Ascending aorta (tissue), 2 donors: ENCODE results near the gene LRRC75B. TPM values are rescaled to one million over a fixed set of nuclear protein-coding genes. Genes with fewer than 3 reads are reported as not detected.
A peak's percentile ranks its signal among the peaks of the same experiment; 100 is the strongest.
"Not testable (repeated sequence)": the region's sequence is repeated elsewhere in the genome, so short reads cannot be mapped to it uniquely, and the experiment has no call there.

Experiments used
- DNase-seq, 2 donors: peaks; one replicate each; pipeline ENCODE4 v3.0.0-alpha.2; 2019; ENCODE audit warnings: low spot score in 2 of 2
- H3K27ac ChIP-seq, 2 donors: fragments of 200-600 bp; sonication (generic); one replicate each; pipeline ENCODE4 v1.5.1; 2016 to 2017; ENCODE audit warnings: mild to moderate bottlenecking in 1 of 2
- H3K27me3 ChIP-seq: fragments of 200-600 bp; sonication (generic); one replicate; pipeline ENCODE4 v1.5.1; 2017
- H3K36me3 ChIP-seq, 2 donors: fragments of 200-600 bp; sonication (generic); one replicate each; pipeline ENCODE4 v1.5.1; 2016
- H3K4me1 ChIP-seq, 2 donors: fragments of 200-600 bp; sonication (generic); one replicate each; pipeline ENCODE4 v1.5.1; 2016 to 2017; ENCODE audit warnings: mild to moderate bottlenecking in 1 of 2
- H3K4me3 ChIP-seq, 2 donors: fragments of 200-600 bp; sonication (generic); one replicate each; pipeline ENCODE4 v1.5.1; 2016 to 2017; ENCODE audit warnings: mild to moderate bottlenecking in 1 of 2
- H3K9me3 ChIP-seq, 2 donors: fragments of 200-600 bp; sonication (generic); one replicate each; pipeline ENCODE4 v1.5.1; 2016
- intact Hi-C: fragments of 100-400 bp; cut with DNase I; formaldehyde crosslinking; loops from one replicate; pipeline ENCODE4 v1.15.1; 2023
- total RNA-seq: library from RNA; depleted of rRNA; stranded (reverse); fragments of >200 nt; gene quantifications from one replicate; pipeline ENCODE4 v1.1.0, GENCODE V29; 2016
- TF ChIP-seq, protein P1 (sequence below), 3 experiments: fragments of 200-600 bp in 2 of 3; fragments of 450-650 bp in 1 of 3; sonication (generic) in 2 of 3; IDR thresholded peaks; one replicate each; pipeline ENCODE4 v1.5.1; 2016 to 2019; ENCODE audit warnings: antibody characterized with exemption in 3 of 3, mild to moderate bottlenecking in 1 of 3, moderate library complexity in 1 of 3

LRRC75B gene
- total RNA-seq, 1 donor from 2014 or later = 22.7 TPM

DNA sequence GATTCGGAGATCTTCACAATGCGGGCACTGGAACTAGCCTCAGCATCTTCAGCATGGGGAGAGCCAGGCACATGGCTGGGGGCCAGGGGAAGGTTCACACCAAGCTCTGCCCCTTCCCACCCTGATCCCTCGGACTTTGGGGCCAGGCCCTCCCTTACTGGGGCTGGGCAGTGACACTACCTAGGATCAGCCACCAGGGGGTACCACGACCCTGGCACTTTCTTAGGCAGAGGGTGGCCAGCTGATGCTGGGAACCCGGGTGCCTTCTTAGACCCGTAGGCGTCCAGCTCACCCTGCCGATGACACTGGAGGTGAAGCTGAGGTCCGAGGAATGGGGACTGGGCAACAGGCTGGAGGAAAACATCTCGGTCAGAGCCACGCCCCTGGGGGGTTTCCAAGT lies 36.2 kb upstream of the LRRC75B start:
- TF ChIP-seq, protein P1, sequence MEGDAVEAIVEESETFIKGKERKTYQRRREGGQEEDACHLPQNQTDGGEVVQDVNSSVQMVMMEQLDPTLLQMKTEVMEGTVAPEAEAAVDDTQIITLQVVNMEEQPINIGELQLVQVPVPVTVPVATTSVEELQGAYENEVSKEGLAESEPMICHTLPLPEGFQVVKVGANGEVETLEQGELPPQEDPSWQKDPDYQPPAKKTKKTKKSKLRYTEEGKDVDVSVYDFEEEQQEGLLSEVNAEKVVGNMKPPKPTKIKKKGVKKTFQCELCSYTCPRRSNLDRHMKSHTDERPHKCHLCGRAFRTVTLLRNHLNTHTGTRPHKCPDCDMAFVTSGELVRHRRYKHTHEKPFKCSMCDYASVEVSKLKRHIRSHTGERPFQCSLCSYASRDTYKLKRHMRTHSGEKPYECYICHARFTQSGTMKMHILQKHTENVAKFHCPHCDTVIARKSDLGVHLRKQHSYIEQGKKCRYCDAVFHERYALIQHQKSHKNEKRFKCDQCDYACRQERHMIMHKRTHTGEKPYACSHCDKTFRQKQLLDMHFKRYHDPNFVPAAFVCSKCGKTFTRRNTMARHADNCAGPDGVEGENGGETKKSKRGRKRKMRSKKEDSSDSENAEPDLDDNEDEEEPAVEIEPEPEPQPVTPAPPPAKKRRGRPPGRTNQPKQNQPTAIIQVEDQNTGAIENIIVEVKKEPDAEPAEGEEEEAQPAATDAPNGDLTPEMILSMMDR (IDR thresholded peaks at IDR 0.05) = peak; percentile 18 to 40 (median 37)
- intact Hi-C loops, H3K4me1 ChIP-seq: not testable (repeated sequence)

DNA sequence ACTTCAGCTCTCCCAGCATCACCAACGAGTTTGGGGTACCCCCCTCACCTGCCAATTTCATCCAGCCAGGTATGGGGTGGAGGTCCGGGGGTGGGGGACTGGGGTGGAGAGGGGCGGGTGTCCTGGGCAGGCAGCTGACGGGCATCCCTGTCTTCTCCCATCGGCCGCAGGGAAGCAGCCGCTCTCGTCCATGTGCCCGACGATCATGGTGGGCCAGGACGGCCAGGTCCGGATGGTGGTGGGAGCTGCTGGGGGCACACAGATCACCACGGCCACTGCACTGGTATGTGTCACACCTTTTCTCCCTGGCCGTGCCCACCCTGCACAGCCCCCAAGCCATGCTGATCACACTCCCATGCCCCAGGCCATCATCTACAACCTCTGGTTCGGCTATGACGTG lies 35.0 kb upstream of the LRRC75B start:
- H3K36me3 ChIP-seq, intact Hi-C loops, H3K4me1 ChIP-seq, H3K27ac ChIP-seq, H3K27me3 ChIP-seq, H3K9me3 ChIP-seq, H3K4me3 ChIP-seq, DNase-seq: not testable (repeated sequence)

More for the DNA sequence above, 36.2 kb upstream of the LRRC75B start:
- not testable (repeated sequence) for H3K9me3 ChIP-seq, H3K27me3 ChIP-seq, DNase-seq, H3K4me3 ChIP-seq, H3K27ac ChIP-seq, H3K36me3 ChIP-seq

DNA sequence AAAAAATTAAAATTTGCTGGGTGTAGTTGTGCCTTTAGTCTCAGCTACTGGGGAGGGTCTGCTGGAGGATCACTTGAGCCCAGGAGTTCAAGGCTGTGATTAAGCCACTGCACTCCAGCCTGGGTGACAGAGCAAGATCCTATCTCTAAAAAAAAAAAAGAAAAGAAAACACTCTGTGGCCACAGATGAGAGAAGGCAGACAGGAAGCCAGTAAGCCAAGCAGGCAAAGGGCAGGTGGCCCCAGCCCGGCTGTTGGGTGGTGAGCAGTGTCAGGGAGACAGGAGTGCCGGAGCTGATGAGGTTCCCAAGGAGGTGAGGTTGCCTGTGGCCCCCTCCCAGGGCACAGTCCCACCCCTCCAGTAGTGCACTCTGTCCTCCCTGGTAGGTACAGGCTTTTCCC lies 29.7 kb upstream of the LRRC75B start:
- H3K27me3 ChIP-seq, H3K4me3 ChIP-seq, H3K36me3 ChIP-seq, H3K4me1 ChIP-seq, H3K27ac ChIP-seq, DNase-seq, H3K9me3 ChIP-seq, intact Hi-C loops: not testable (repeated sequence)

DNA sequence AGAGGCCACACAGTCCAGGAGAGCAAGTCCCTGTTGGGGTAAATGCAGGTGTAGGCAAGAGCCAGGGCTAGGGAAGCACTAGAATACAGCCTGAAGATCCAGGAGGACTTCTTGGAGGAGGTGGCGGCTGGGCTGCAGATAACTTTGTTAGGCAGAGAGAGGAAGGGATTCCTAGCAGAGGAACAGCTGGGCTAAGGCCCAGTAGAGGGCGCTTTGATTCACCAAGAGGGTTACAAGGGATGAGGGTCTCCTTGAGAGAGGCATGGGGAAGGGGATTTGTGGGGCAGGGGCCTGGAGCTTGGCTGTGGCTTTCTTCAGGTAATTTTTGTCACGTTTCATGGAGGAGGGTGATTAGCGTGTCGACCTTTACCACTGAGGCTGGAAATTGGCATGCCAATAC lies 28.4 kb upstream of the LRRC75B start:
- H3K9me3 ChIP-seq, H3K4me1 ChIP-seq, DNase-seq, intact Hi-C loops, H3K4me3 ChIP-seq, H3K27me3 ChIP-seq, H3K27ac ChIP-seq, H3K36me3 ChIP-seq: not testable (repeated sequence)

DNA sequence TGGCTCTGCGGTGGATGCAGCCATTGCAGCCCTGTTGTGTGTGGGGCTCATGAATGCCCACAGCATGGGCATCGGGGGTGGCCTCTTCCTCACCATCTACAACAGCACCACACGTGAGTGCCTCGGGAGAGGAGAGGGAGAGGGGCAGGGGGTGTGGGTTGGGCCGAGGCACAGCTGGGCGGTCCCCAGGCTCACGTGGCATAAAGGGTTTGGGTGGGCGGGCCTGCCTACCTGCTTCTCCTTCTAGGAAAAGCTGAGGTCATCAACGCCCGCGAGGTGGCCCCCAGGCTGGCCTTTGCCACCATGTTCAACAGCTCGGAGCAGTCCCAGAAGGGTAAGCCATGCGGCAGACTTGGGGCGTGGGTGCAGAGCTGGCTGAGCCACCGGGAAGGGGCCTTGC lies 21.9 kb upstream of the LRRC75B start:
- intact Hi-C loops, H3K4me3 ChIP-seq, H3K4me1 ChIP-seq, H3K9me3 ChIP-seq, DNase-seq, H3K27ac ChIP-seq, H3K27me3 ChIP-seq, H3K36me3 ChIP-seq: not testable (repeated sequence)

DNA sequence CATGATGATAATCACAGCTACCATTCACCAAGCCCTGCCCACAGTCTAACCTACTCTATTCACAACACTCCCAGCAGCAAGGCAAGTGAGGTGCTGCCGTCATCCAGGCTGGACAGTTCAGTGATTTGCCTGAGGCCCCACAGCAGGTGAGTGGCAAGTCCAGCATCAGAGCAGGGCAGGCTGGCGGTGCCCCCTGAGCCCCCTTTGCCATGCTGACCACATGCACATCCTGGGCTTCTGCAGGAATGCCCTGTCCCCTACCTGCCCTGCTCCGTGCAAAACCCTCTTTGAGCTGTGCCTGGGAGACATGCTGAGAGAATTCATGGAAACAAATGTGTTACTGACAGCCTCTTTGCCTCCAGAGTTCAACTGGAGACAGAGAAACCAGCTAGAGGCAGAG lies 17.0 kb upstream of the LRRC75B start:
- H3K9me3 ChIP-seq, H3K27ac ChIP-seq, H3K4me3 ChIP-seq, H3K36me3 ChIP-seq, H3K4me1 ChIP-seq, intact Hi-C loops, H3K27me3 ChIP-seq, DNase-seq: not testable (repeated sequence)

DNA sequence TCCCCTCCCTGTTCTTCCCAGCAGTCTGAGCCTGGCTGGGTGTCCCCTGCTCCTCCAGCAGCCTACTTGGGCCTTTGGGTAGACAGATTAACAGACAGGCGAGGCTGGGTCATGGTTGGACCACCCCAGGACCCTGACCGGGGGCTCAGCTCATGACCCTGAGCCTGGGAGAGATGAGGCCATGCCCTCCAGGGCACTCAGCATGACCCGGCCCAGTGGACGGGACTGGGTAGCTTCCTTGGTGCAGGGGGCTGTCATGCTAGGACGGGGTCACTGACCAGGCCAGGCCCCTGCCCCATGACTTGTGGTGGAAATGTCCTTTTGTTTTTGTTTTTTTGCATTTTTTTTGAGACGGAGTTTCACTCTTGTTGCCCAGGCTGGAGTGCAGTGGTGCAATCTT lies 15.5 kb upstream of the LRRC75B start:
- DNase-seq, H3K27me3 ChIP-seq, H3K4me1 ChIP-seq, H3K27ac ChIP-seq, H3K9me3 ChIP-seq, intact Hi-C loops, H3K36me3 ChIP-seq, H3K4me3 ChIP-seq: not testable (repeated sequence)

DNA sequence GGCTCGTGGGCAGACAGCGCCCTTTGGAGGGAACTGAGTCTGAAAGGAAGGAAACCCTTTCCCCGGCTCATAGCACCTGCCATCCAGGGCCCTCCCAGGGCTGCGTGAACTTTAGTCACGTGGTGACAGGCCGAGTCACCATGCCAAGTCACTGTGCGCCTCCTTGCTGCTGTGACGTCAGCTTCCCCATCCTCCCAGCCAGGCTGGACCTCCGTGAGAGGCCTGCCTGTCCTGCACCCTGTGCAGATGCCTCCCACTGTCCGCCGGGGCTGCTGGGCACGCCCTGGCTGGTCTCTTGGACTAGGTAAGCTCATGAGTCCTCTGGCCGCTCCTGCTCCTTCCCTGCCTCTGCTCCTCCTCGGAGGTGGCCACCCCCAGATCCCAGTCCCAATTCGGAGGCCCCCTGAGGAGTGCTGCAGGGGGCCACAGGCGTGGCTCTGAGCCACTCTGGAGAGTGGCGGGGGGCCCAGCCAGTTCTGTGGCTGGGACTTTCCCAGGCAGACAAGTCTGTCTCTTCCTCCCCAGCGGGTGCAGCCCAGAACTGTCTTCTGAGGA lies 14.6 kb upstream of the LRRC75B start:
- H3K4me1 ChIP-seq, H3K9me3 ChIP-seq, intact Hi-C loops, DNase-seq, H3K4me3 ChIP-seq, H3K27me3 ChIP-seq, H3K27ac ChIP-seq, H3K36me3 ChIP-seq: not testable (repeated sequence)

DNA sequence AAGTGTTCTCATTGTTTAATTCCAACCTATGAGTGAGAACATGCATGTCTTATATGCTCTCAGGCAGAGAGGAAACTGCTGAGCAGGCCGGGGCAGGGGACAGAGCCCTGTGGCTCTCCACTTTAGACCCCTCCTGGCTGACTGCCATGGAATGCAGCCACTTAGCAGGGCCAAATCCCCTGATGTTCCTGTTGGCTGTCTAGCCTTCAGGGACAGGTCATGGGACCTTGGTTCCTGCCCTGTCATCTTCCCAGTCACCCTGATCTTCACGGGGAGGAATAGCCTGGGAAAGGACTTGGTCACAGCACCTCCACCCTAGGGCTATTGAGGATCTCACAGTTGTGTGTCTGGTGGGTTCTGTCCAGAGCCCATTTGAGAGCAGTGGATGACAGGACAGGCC lies 13.5 kb upstream of the LRRC75B start:
- H3K36me3 ChIP-seq, H3K9me3 ChIP-seq, H3K27ac ChIP-seq, H3K4me3 ChIP-seq, H3K27me3 ChIP-seq, intact Hi-C loops, DNase-seq, H3K4me1 ChIP-seq: not testable (repeated sequence)

DNA sequence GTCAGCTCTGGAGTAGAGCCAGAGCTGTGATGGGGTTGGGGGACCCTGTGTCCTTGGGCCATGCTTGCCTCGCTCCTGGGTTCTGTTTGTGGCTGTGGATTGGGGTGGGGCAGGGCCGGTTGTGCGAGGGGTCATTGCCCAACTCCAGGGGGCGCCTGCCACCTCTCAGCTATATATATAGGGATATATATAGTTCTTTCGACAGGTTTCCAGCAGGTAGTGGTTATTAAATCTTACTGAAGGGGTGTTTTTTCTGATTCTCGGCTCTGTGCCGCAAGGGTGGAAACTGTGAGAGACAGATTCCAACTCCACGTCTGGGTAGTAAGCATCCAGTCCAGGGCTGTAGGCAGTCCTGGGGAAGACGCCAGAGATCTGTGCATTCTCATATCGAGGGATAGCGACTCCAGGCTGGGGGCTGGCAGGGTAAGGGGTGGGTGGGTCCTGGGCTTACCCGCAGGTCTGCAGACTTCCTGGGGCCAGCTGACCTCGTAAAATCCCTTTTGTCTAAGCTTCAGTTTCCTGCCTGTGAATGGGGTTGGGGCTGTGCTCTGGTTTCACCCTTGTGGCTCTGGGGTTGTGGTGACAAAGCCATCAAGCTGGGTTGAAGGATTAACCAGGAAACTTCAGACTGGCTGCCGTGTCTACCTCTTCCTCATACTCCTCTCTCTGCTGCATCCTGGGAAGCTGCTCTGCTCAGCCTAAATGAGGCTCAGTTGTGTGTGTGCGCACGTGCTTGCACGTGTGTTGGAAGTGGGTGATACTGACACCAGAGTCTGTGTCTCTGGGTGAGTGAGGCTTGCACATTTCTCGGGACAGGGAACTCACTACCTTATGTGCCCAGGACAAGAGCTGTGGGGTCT lies 11.1 kb upstream of the LRRC75B start:
- H3K27me3 ChIP-seq, H3K27ac ChIP-seq, H3K36me3 ChIP-seq, H3K4me3 ChIP-seq, DNase-seq, H3K4me1 ChIP-seq, H3K9me3 ChIP-seq, intact Hi-C loops: not testable (repeated sequence)

DNA sequence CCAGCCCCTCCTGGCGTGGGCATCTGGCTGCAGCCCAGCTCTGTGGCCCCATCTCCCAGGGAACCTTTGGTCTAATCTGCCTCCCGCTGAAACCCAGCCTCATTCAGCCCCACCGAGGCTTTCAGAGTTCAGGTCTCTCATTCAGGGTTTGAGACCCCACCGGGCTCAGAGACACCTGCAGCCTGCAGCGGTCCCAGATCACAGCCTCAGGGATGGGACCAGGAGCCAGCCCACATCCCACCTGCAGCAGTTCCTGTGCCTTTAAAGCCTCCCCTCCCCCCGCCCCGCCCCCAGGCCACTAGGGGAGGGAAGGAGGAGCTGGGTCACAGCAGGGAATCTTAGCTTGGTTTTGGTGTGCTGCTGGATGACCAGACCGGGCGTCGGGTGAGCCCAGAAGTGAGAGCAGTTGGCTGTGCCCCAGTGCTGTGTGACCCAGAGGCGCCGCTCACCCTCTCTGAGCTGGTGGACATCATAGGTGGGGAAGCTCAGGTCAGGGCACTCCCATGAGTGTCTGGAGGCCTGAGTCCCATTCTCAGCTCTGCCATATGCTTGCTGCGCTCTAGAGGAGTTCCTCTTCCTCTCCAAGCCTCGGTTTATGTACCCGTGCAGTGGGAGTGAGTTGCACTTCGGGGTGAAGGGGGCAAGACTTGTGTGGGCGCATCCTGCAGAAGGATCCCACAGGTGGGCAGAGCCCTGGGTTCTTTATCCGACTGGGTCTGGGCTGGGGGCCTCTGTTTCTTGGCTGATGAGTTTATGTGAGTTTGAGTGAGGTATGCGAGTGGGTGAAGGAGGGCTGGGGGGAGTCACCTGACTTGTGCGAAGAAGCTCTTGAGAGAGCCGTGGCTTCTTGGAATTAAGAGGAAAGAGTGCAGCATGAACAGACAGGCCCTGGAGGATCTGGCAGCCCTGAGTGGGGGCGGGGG lies 10.2 kb upstream of the LRRC75B start, which contains the start of gene GGT1:
TSS of gene GGT1 (plus strand) at position 347 of the 923 bp plus-strand sequence. CDS start 7,889 bp downstream, outside the sequence.
- H3K27me3 ChIP-seq, H3K4me3 ChIP-seq, DNase-seq, H3K36me3 ChIP-seq, H3K4me1 ChIP-seq, intact Hi-C loops, H3K9me3 ChIP-seq, H3K27ac ChIP-seq: not testable (repeated sequence)

DNA sequence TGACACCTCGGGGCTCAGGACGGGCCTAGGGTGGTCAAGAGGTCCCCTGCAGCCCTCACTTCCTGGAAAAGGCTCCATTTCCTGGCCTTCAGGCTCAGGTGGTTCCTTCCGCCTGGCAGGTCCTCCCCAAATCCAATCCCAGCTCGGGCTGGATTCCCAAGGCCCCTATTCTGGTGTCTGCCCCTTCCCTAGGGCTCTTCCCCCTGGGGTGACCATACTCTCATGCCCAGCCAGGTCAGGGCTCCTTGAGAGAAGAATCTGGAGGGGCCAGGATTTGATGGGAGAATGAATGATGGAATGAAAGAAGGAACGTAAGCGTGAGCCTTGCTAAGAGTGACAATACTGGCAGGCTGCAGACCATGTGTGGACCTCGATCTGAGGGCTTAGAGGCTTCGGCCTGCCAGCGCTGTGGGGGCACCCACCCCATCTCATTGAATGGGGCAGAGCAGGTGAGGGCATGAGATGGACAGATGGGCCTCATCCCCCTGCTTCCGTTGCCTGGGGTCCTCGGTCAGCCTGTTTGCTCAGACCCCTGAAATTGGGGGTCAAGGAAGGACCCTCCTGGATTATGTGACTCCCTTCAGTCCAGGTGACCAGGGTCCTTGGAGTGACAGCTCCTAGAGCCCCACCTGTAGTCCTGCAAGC lies 9.4 kb upstream of the LRRC75B start:
- H3K27ac ChIP-seq, DNase-seq, H3K4me1 ChIP-seq, H3K4me3 ChIP-seq, intact Hi-C loops, H3K9me3 ChIP-seq, H3K36me3 ChIP-seq, H3K27me3 ChIP-seq: not testable (repeated sequence)
